Activated CD4-positive, alpha-beta T cell treated with anti-CD3 and anti-CD28 coated beads for 36 hours (primary cell): Measurements from ENCODE around the gene PLCB1. TPM values are rescaled to one million over a fixed set of nuclear protein-coding genes. Genes with fewer than 3 reads are reported as not detected.
"Not testable (repeated sequence)": the region's sequence is repeated elsewhere in the genome, so short reads cannot be mapped to it uniquely, and the experiment has no call there.

ENCODE experiments used
- ATAC-seq: fragments of 200-7000 bp; cut with Tn5 transposase; one replicate; pipeline ENCODE4 v1.10.0; 2021; ENCODE audit warnings: mild to moderate bottlenecking, moderate library complexity
- CTCF ChIA-PET: fragments of 350-600 bp; sonication (Branson Sonifier 250); formaldehyde crosslinking; loops from one replicate; lab custom pipeline; 2021; ENCODE audit warnings: antibody characterized with exemption; lab: Charles Lee
- POLR2A ChIA-PET: fragments of 350-600 bp; sonication (Branson Sonifier 250); formaldehyde crosslinking; loops from one replicate; lab custom pipeline; 2021; ENCODE audit warnings: antibody characterized with exemption, inconsistent platforms; lab: Charles Lee
- DNase-seq: peaks from one replicate; pipeline ENCODE4 v3.0.0-alpha.2; 2020
- H3K27ac Mint-ChIP-seq: one replicate; pipeline ENCODE4 v1.8.0; 2021; ENCODE audit warnings: mixed read lengths
- H3K27me3 Mint-ChIP-seq: one replicate; pipeline ENCODE4 v1.8.0; 2021; ENCODE audit warnings: mixed read lengths
- H3K36me3 Mint-ChIP-seq: one replicate; pipeline ENCODE4 v1.8.0; 2021; ENCODE audit warnings: low read depth, mixed read lengths
- H3K4me1 Mint-ChIP-seq: one replicate; pipeline ENCODE4 v1.8.0; 2021; ENCODE audit warnings: mixed read lengths
- H3K4me3 Mint-ChIP-seq: one replicate; pipeline ENCODE4 v1.8.0; 2021; ENCODE audit warnings: mild to moderate bottlenecking, moderate library complexity, mixed read lengths
- H3K9me3 Mint-ChIP-seq: one replicate; pipeline ENCODE4 v1.8.0; 2021; ENCODE audit warnings: low read depth, mixed read lengths
- intact Hi-C, 2 experiments: fragments of 100-400 bp; cut with DNase I in 1 of 2; cut with micrococcal nuclease in 1 of 2; formaldehyde crosslinking; loops; one replicate each; pipeline versions ENCODE4 v1.14.2 to v1.15.1; 2022 to 2024; cut with DNase I, micrococcal nuclease
- total RNA-seq, 2 experiments: library from RNA; stranded (reverse); gene quantifications; one replicate each; pipeline ENCODE4 v1.2.3, GENCODE V29; 2021

PLCB1 gene
- total RNA-seq, 2 experiments from 2014 or later, result 1.4 to 1.5 TPM

DNA sequence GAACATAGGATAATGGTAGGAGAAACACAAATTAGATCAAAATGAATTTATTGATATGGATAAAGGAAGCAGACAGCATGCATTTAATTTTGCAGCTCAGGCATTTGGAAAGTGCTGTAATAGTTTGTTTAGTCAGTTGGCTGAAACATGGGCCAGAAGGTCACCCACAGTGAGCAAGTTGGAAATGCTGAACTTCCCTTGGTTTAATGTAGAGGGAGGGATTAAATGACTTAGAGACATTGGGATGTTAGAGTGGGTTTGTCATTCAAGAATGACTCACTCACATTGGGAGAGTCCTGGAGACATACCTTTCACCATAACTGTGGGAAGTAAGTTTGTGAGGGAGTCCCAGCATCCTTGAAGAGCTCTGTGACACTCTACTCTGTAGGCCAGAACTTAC lies 705.3 kb downstream of the PLCB1 start:
- ChIA-PET POLR2A (no interaction called here), CTCF (no interaction called here)
- H3K36me3 Mint-ChIP-seq, result no peaks in the 10 kb centered on the region
- ATAC-seq (no peak), DNase-seq (no peak)
- no peak overlapping the region for H3K4me3 Mint-ChIP-seq
- intact Hi-C loops, result no loop called here
- H3K27me3 Mint-ChIP-seq, result peaks cover 2% of the 10 kb centered on the region
- no peak overlapping the region for H3K27ac Mint-ChIP-seq
- H3K4me1 Mint-ChIP-seq, result no peaks in the 10 kb centered on the region
- no peaks in the 10 kb centered on the region for H3K9me3 Mint-ChIP-seq

DNA sequence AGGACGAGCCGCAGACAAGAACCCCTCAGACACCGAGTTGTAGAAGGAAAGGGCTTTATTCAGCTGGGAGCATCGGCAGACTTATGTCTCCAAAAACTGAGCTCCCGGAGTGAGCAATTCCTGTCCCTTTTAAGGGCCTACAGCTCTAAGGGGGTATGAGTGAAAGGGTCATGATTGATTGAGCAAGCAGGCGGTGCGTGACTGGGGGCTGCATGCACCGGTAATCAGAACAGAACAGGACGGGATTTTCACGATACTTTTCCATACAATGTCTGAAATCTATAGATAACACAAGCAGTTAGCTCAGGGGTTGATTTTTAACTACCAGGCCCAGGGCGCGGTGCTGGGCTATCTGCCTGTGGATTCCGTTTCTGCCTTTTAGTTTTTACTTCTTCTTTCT lies 710.5 kb downstream of the PLCB1 start:
- POLR2A ChIA-PET, result no interaction called here

DNA sequence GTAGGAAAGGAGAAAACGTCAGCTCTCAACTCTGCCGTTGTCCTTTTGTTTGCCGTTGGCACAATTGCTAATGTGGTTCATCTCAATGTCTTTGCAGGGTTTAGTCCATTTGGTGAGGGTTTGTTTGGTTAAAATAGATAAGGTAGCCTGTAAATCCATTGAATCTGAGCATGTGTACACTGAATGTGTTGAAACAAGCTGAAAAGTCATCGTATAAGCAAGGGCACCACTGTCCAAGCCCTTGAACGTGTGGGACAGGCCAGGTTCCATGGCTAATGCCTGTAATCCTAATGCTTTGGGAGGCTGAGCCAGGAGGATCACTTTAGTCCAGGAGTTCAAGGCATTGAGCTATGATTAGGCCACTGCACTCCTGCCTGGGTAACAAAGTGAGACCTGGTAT lies 712.1 kb downstream of the PLCB1 start:
- Mint-ChIP-seq H3K36me3 (no peaks in the 10 kb centered on the region), H3K27ac (no peak overlapping the region), H3K27me3 (peaks cover 2% of the 10 kb centered on the region), H3K4me3 (no peak overlapping the region), H3K4me1 (no peaks in the 10 kb centered on the region), H3K9me3 (no peaks in the 10 kb centered on the region)
- DNase-seq, result no peak
- POLR2A ChIA-PET, result no interaction called here
- CTCF ChIA-PET, result interaction anchor here (1.3 kb wide), 1 partner anchor 10 kb away, joined by 3 read pairs; no protein-coding TSS in a partner anchor
- ATAC-seq, result no peak
- intact Hi-C loops, result no loop called here

More for the DNA sequence above, 710.5 kb downstream of the PLCB1 start:
- no peaks in the 10 kb centered on the region for H3K4me1 Mint-ChIP-seq
- intact Hi-C loops, result no loop called here
- no peaks in the 10 kb centered on the region for H3K9me3 Mint-ChIP-seq
- ATAC-seq (no peak), DNase-seq (no peak)
- peaks cover 2% of the 10 kb centered on the region for H3K27me3 Mint-ChIP-seq
- H3K27ac Mint-ChIP-seq, result no peak overlapping the region
- H3K4me3 Mint-ChIP-seq, result no peak overlapping the region
- H3K36me3 Mint-ChIP-seq, result no peaks in the 10 kb centered on the region
- CTCF ChIA-PET, result no interaction called here

DNA sequence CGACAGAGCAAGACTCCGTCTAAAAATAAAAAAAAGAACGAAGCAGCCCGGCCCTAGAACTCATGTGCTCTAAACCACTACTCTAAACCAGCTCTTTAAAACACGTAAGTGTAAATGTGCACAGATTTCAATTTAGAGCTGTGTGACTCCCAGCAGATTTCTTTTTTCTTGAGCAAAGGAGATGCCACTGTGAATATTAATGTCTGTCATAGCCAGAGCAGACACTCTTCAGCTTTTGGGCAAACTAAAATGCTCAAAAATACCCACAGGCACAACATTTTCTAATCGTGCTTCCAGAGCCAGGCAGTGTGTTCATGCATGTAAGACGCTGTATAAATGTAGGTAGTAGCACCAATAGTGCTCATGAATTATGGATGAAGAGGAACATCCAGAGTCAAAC lies 717.9 kb downstream of the PLCB1 start:
- POLR2A ChIA-PET, result no interaction called here
- CTCF ChIA-PET, result no interaction called here
- intact Hi-C loops, result loop anchor here in 1 of 2 experiments (10.0 kb wide), 1 partner anchor 545 kb away; no protein-coding TSS in a partner anchor
- no peaks in the 10 kb centered on the region for H3K36me3 Mint-ChIP-seq
- no peaks in the 10 kb centered on the region for H3K27me3 Mint-ChIP-seq
- no peaks in the 10 kb centered on the region for H3K9me3 Mint-ChIP-seq
- no peak overlapping the region for H3K27ac Mint-ChIP-seq
- ATAC-seq, result no peak
- no peak overlapping the region for H3K4me3 Mint-ChIP-seq
- no peaks in the 10 kb centered on the region for H3K4me1 Mint-ChIP-seq
- no peak for DNase-seq

DNA sequence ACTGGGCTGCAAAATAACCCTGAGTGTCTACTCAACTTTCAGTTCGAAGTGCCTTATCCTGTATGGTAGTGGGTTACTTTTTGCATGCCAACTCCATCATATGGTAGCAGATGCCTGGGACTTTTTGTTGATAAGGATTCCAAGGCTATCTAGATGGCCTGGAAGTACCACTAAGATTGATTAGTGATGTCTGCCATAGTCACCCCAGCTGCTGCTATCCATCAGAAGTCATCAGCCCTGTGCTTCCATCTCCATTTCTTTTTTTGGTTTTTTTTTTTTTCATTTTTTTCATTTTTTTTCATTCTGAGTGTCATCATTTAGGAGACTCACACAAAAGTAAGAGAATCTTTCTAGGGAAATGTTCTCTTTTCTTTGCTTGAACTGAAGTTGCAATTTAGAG lies 719.4 kb downstream of the PLCB1 start:
- CTCF ChIA-PET, result no interaction called here
- intact Hi-C loops, result loop anchor here in 1 of 2 experiments (10.0 kb wide), 1 partner anchor 543 kb away; no protein-coding TSS in a partner anchor
- POLR2A ChIA-PET, result no interaction called here
- ATAC-seq (no peak), DNase-seq (no peak)
- Mint-ChIP-seq H3K9me3 (no peaks in the 10 kb centered on the region), H3K4me3 (no peak overlapping the region), H3K27ac (no peak overlapping the region), H3K4me1 (no peaks in the 10 kb centered on the region), H3K36me3 (no peaks in the 10 kb centered on the region), H3K27me3 (no peaks in the 10 kb centered on the region)

DNA sequence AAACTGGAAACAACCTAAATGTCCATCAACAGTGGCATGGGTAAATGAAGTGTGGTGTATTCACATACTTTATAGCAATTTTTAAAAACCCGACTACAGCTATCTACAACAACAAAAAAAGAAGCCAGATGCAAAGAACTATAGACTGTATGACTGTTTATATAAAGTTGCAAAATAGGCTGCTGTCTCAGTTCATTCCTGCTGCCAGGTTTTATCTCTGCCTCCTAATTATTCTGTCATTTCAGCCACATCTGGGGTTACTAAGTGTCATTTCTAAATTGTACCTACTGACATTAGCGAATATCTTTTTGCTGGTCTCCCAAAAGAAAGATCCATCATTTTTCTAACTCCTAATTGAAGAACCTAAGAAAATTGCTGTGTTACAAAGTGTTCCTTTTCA lies 719.9 kb downstream of the PLCB1 start:
- DNase-seq, ATAC-seq, H3K4me1 Mint-ChIP-seq, H3K9me3 Mint-ChIP-seq, H3K4me3 Mint-ChIP-seq, H3K36me3 Mint-ChIP-seq, H3K27ac Mint-ChIP-seq, CTCF ChIA-PET, POLR2A ChIA-PET, H3K27me3 Mint-ChIP-seq: not testable (repeated sequence)
- intact Hi-C loops, result loop anchor here in 1 of 2 experiments (10.0 kb wide), 1 partner anchor 543 kb away; no protein-coding TSS in a partner anchor

DNA sequence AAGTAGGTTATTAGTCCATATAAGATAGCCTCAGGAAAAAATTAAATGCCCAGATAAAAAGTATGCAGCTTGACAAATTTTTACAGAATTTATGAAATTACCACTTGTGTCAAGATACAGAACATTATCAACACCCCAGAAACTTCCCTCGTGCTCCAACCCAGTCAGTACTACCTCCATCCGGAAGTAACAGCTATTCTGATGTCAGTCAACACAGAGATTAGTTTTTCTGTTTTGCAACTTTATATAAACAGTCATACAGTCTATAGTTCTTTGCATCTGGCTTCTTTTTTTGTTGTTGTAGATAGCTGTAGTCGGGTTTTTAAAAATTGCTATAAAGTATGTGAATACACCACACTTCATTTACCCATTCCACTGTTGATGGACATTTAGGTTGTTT lies 721.1 kb downstream of the PLCB1 start:
- H3K4me3 Mint-ChIP-seq, H3K27ac Mint-ChIP-seq, POLR2A ChIA-PET, H3K9me3 Mint-ChIP-seq, H3K4me1 Mint-ChIP-seq, ATAC-seq, H3K36me3 Mint-ChIP-seq, H3K27me3 Mint-ChIP-seq, DNase-seq: not testable (repeated sequence)
- intact Hi-C loops, result loop anchor here in 1 of 2 experiments (10.0 kb wide), 1 partner anchor 542 kb away; no protein-coding TSS in a partner anchor
- CTCF ChIA-PET, result interaction anchor here (0.6 to 1.2 kb wide), 8 partner anchors 9 to 877 kb away, joined by 3 to 8 read pairs (median 3); no protein-coding TSS in a partner anchor

DNA sequence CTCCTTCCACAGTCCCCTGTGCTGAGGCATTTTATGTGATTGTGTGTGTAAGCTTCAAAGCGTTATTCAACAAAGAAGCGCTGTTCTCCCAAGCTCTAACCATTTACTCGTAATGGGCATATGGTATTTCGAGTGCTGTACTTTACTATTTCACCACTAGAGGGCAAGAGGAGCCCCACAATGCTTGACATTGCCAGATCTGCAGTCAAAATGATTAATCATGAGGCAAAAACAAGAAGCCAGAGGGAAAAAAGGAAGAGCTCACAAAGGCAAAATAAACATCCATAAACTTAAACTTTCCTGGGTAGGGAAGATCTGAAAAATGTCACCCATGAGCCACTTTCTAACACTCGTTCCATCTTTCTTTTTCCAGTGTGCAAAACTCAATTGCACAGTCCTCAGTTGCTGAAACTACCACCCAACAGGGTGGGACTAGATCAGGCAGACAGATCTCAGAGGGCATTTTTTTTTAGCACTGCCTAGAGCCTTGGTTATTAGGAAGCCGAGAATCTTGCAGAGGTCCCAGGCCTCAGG lies 721.8 kb downstream of the PLCB1 start:
- Mint-ChIP-seq H3K36me3 (no peaks in the 10 kb centered on the region), H3K27me3 (no peaks in the 10 kb centered on the region), H3K27ac (no peak overlapping the region), H3K4me1 (no peaks in the 10 kb centered on the region), H3K9me3 (no peaks in the 10 kb centered on the region), H3K4me3 (no peak overlapping the region)
- intact Hi-C loops, result loop anchor here in 1 of 2 experiments (10.0 kb wide), 1 partner anchor 541 kb away; no protein-coding TSS in a partner anchor
- peak; percentile 5 for DNase-seq
- POLR2A ChIA-PET, result no interaction called here
- CTCF ChIA-PET, result interaction anchor here (0.6 to 1.2 kb wide), 11 partner anchors 10 to 549 kb away, joined by 3 to 8 read pairs (median 3); no protein-coding TSS in a partner anchor
- peak; percentile 81 for ATAC-seq

DNA sequence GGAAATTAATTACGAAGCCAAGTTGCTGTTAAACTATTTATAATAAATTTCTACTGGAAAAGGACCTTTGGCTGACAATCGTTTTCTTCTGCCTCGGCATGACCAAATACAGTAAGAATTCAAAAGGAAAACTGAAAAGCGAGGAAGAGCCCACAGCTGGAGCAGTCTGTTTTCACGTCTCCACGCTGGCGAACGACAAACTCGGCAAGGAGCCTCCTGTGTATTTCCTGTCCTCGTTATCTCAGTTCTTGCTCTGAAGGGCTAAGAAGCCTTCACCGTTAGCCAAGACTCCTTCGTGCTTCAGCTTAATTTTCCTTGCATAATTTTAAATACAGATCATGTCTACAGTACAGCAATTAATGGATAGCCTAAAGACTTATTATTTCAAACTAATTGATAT lies 722.5 kb downstream of the PLCB1 start:
- no peak overlapping the region for H3K4me3 Mint-ChIP-seq
- CTCF ChIA-PET, result no interaction called here
- ATAC-seq (no peak), DNase-seq (no peak)
- intact Hi-C loops, result loop anchor here in 1 of 2 experiments (10.0 kb wide), 1 partner anchor 540 kb away; no protein-coding TSS in a partner anchor
- no peak overlapping the region for H3K27ac Mint-ChIP-seq
- POLR2A ChIA-PET, result no interaction called here
- H3K4me1 Mint-ChIP-seq, result no peaks in the 10 kb centered on the region
- H3K27me3 Mint-ChIP-seq, result no peaks in the 10 kb centered on the region
- H3K36me3 Mint-ChIP-seq, result no peaks in the 10 kb centered on the region
- H3K9me3 Mint-ChIP-seq, result no peaks in the 10 kb centered on the region

DNA sequence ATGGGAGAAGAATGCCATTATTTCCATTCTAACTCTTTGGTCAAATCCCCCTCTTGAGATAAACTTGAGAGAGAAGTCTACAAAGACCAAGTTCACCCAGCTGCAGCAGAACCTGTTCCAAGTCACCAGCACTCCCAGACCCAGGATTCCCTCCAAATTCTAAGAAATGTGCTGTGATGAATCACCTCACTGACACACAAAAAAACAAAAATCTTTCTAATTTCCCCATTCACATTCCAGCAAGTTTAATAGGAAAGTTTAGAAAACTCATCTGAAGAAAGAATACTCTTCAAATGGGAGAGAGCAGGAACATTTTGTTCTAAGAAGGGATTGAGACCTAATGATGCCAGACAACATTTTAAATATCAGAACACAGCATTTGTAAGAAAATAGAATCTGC lies 723.2 kb downstream of the PLCB1 start:
- ChIA-PET CTCF (interaction anchor here (0.9 kb wide), 1 partner anchor 25 kb away, joined by 3 read pairs; no protein-coding TSS in a partner anchor), POLR2A (no interaction called here)
- no peak overlapping the region for H3K4me3 Mint-ChIP-seq
- H3K27me3 Mint-ChIP-seq, result no peaks in the 10 kb centered on the region
- no peak overlapping the region for H3K27ac Mint-ChIP-seq
- intact Hi-C loops, result loop anchor here in 1 of 2 experiments (10.0 kb wide), 1 partner anchor 539 kb away; no protein-coding TSS in a partner anchor
- no peaks in the 10 kb centered on the region for H3K36me3 Mint-ChIP-seq
- H3K9me3 Mint-ChIP-seq, result no peaks in the 10 kb centered on the region
- H3K4me1 Mint-ChIP-seq, result no peaks in the 10 kb centered on the region
- ATAC-seq (no peak), DNase-seq (no peak)

DNA sequence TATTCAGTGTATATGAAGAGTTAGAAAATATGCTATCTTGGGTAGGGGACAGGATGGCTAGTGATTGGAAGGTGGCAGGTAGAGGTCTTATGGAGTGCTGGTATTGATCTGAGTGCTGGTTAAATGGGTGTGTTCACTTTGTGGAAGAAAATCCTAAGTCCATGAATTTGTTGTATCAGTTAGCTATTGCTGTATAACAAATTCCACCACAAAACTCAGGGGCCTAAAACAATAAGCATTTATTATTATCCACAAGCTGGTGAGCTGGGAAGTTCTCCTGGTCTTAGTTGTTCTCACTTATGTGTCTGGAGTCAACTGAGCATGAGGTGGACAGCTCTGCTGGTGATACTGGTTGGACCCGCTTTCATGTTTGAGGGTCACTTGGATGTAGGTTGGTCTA lies 724.6 kb downstream of the PLCB1 start:
- ChIA-PET CTCF (no interaction called here), POLR2A (no interaction called here)
- no peaks in the 10 kb centered on the region for H3K27me3 Mint-ChIP-seq
- H3K27ac Mint-ChIP-seq, result no peak overlapping the region
- ATAC-seq, result no peak
- no peak overlapping the region for H3K4me3 Mint-ChIP-seq
- intact Hi-C loops, result loop anchor here in 1 of 2 experiments (10.0 kb wide), 1 partner anchor 538 kb away; no protein-coding TSS in a partner anchor
- no peaks in the 10 kb centered on the region for H3K4me1 Mint-ChIP-seq
- H3K36me3 Mint-ChIP-seq, result no peaks in the 10 kb centered on the region
- H3K9me3 Mint-ChIP-seq, result no peaks in the 10 kb centered on the region
- no peak for DNase-seq

DNA sequence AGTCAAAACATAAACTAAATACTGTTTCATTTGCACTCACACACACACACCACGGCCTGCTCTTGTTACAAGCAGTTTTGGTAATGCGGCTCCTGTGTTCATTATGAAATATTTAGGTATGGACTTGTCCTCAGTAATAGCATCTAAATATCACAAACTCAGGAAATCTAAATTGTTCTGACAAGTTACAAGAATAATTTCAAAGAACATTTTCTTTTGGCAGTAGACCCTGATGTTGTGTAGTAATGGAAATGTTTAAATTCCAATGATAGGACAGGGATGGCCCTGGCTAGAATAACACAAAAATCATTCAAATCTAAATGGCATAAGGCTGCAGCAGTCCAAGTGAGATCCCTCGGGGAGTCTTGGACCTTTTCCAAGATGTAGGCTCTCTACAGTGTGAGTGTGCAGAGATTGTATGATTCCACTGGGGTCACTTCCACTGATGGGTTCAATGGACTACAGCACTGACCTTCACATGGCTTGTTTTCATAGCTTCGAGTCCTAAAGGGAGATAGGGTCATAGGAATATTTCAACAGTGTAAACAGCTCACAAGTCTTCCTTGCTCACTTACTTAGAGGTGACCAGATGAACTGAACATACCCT lies 726.2 kb downstream of the PLCB1 start:
- Mint-ChIP-seq H3K4me1 (no peaks in the 10 kb centered on the region), H3K27me3 (no peaks in the 10 kb centered on the region), H3K27ac (no peak overlapping the region), H3K9me3 (no peaks in the 10 kb centered on the region), H3K36me3 (no peaks in the 10 kb centered on the region), H3K4me3 (no peak overlapping the region)
- ChIA-PET POLR2A (no interaction called here), CTCF (no interaction called here)
- no peak for ATAC-seq
- no peak for DNase-seq
- intact Hi-C loops, result loop anchor here in 1 of 2 experiments (10.0 kb wide), 1 partner anchor 537 kb away; no protein-coding TSS in a partner anchor
